Measurements from ENCODE around the gene DTWD2. TPM values are rescaled to one million over a fixed set of nuclear protein-coding genes. Genes with fewer than 3 reads are reported as not detected.

DTWD2 gene
- total and polyA plus RNA-seq, 2 of the 4 experiments (the other 2 are of a cell fraction): 1.2 to 1.8 TPM

- H2BK15ac ChIP-seq (ENCODE audit: low read depth, low read length): no peak overlapping the region
- dilution Hi-C loops (cut with HindIII; ENCODE audit: low sequenced_read_pairs, unreplicated experiment): no loop called here
- no peaks in the 10 kb centered on the region for H4K20me1 ChIP-seq (ENCODE audit: insufficient read depth, low read length)
- no peak overlapping the region for H4K5ac ChIP-seq (ENCODE audit: low read depth, low read length)
- H3K9me1 ChIP-seq (ENCODE audit: insufficient read depth, low read length): no peaks in the 10 kb centered on the region
- ChIA-PET POLR2A (ENCODE audit: unreplicated experiment) (no interaction called here), CTCF (no interaction called here)
- no peak overlapping the region for H3K56ac ChIP-seq (ENCODE audit: extremely low read depth, insufficient read depth, low read length)
- H3K23ac ChIP-seq (ENCODE audit: low read depth, low read length): no peak overlapping the region
- intact Hi-C loops (cut with micrococcal nuclease): no loop called here
- H3K79me1 ChIP-seq (ENCODE audit: low read depth in 1 of 2, low read length in 2 of 2): no peaks in the 10 kb centered on the region
- H2BK120ac ChIP-seq (ENCODE audit: low read depth, low read length): no peak overlapping the region
- TF ChIP-seq CHD1 (IDR thresholded peaks at IDR 0.05; ENCODE audit: low read depth, low read length) (no peak), CTCF (conservative IDR thresholded peaks at IDR 0.05; ENCODE audit: low read depth, low read length) (no peak), ELK1 (IDR thresholded peaks at IDR 0.05; ENCODE audit: borderline replicate concordance, low read depth, low read length) (no peak), MXI1 (IDR thresholded peaks at IDR 0.05; ENCODE audit: borderline replicate concordance, low read depth, low read length) (no peak), MAFK (IDR thresholded peaks at IDR 0.05; ENCODE audit: low read depth, low read length) (no peak), FOS (IDR thresholded peaks at IDR 0.05; ENCODE audit: low read depth, low read length) (no peak), MAZ (IDR thresholded peaks at IDR 0.05; ENCODE audit: borderline replicate concordance, low read depth, low read length) (no peak), RCOR1 (IDR thresholded peaks at IDR 0.05; ENCODE audit: insufficient replicate concordance, low read length) (no peak)
- no CpG with 5 or more reads among the region's 1 CpG for WGBS, 2 experiments (ENCODE audit: extremely low coverage in 2 of 2, insufficient read length in 1 of 2)
- no peak overlapping the region for H3K4me3 ChIP-seq (ENCODE audit: insufficient read depth, low read depth, low read length)
- H3K9me3 ChIP-seq (ENCODE audit: control insufficient read depth, insufficient read depth, low read length): no peaks in the 10 kb centered on the region
- no peaks in the 10 kb centered on the region for H3K27me3 ChIP-seq (ENCODE audit: control insufficient read depth, insufficient read depth, low read length)
- no peaks in the 10 kb centered on the region for H3K4me1 ChIP-seq (ENCODE audit: control insufficient read depth, insufficient read depth, low read length)
- H3K18ac ChIP-seq (ENCODE audit: low read depth, low read length): no peak overlapping the region
- H3K4ac ChIP-seq (ENCODE audit: low read depth, low read length): no peak overlapping the region
- DNase-seq (no peak), ATAC-seq (ENCODE audit: low read depth) (no peak)
- no peak overlapping the region for H4K91ac ChIP-seq (ENCODE audit: insufficient read depth, low read depth, low read length)
- H3K14ac ChIP-seq (replicated peaks; ENCODE audit: low read depth, low read length): no peak overlapping the region
- H2AK5ac ChIP-seq (ENCODE audit: low read depth, low read length): no peak overlapping the region
- H2BK5ac ChIP-seq (ENCODE audit: low read depth, low read length, poor library complexity, severe bottlenecking): no peak overlapping the region
- H3K4me2 ChIP-seq (ENCODE audit: low read depth, low read length): no peak overlapping the region
- no peak overlapping the region for H2AFZ ChIP-seq (replicated peaks; ENCODE audit: low read length, poor library complexity)
- no peak overlapping the region for H2AK9ac ChIP-seq (replicated peaks; ENCODE audit: low read depth, low read length, poor library complexity)
- in situ Hi-C loops (cut with MboI; ENCODE audit: low sequenced_read_pairs): no loop called here
- H3K27ac ChIP-seq (ENCODE audit: insufficient read depth, low read length): no peak overlapping the region
- H3K9ac ChIP-seq (ENCODE audit: low read depth, low read length): no peak overlapping the region
- H3K36me3 ChIP-seq (ENCODE audit: control insufficient read depth, insufficient read depth, low read length): no peaks in the 10 kb centered on the region
- no peak overlapping the region for H2BK20ac ChIP-seq (ENCODE audit: low read depth, low read length)
- no TSS peak for BruUV-seq (replicated peaks)
- H4K8ac ChIP-seq (ENCODE audit: low read depth in 2 of 2, low read length in 2 of 2): no peak overlapping the region
Measured at GRCh38 chr5:118990582-118990981, 2.2 kb upstream of the DTWD2 start.
